HEK293T (cell line): ENCODE results near the gene NKAIN2.

Experiments used
- ARNT ChIP-seq: fragments of 450-650 bp; IDR thresholded peaks from 2 replicates; pipeline ENCODE4 v1.6.1; 2017; ENCODE audit warnings: mild to moderate bottlenecking
- ELF4 ChIP-seq: fragments of 450-650 bp; IDR thresholded peaks from 2 replicates; pipeline ENCODE4 v1.6.1; 2017; ENCODE audit warnings: antibody characterized with exemption
- FOXA1 ChIP-seq: fragments of 450-650 bp; IDR thresholded peaks from 2 replicates; pipeline ENCODE4 v1.6.1; 2016; ENCODE audit warnings: mild to moderate bottlenecking
- LEF1 ChIP-seq: fragments of 450-650 bp; IDR thresholded peaks from 2 replicates; pipeline ENCODE4 v1.6.1; 2017; ENCODE audit warnings: mild to moderate bottlenecking, borderline replicate concordance
- SP1 ChIP-seq: fragments of 450-650 bp; IDR thresholded peaks from 2 replicates; pipeline ENCODE4 v1.6.1; 2017
- SUZ12 ChIP-seq: fragments of 450-650 bp; IDR thresholded peaks from 2 replicates; pipeline ENCODE4 v1.6.1; 2016; ENCODE audit warnings: mild to moderate bottlenecking
- ZNF384 ChIP-seq: fragments of 450-650 bp; IDR thresholded peaks from 2 replicates; pipeline ENCODE4 v1.6.1; 2016

DNA sequence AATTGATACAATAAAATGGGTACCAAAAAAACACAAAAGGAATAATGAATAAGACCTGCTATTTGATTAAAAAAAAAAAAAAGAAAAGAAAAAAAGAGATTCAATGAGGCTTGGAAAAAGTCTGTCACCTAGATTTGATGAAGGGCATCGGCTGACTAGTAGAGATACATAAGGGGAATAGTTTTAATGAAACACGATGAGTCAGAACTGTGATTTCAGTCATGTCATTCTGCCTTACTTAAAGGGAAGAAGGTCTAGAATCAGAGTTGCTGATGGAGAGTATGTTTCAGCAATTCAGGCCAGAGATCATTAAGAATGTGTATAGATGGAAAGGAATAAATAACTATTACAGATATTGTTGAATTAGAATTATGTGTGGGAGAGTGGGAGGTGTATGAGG is 592.7 kb downstream of the NKAIN2 start:
- TF ChIP-seq ARNT (no peak), SP1 (no peak), FOXA1 (no peak), ZNF384 (no peak), LEF1 (no peak), ELF4 (no peak), SUZ12 (no peak)
